Right lobe of liver (tissue), 4 donors: ENCODE data around the gene STXBP5.

Experiments
- CTCF ChIP-seq, 4 donors: fragments of 200-600 bp in 3 of 4; fragments of 450-650 bp in 1 of 4; IDR thresholded peaks; one replicate each; pipeline versions ENCODE4 v1.5.1 to v1.8.0; 2016 to 2022; ENCODE audit warnings: antibody characterized with exemption in 4 of 4, mild to moderate bottlenecking in 2 of 4
- POLR2A ChIP-seq: fragments of 450-650 bp; IDR thresholded peaks from one replicate; pipeline ENCODE4 v1.6.1; 2017; ENCODE audit warnings: antibody characterized with exemption, mild to moderate bottlenecking
- donor health status: DM: no; HTN: no; CAD: no.
- donor health status: DM: no; HTN: no; CAD: no.
- donor health status: DM: no; HTN: yes; CAD: no.

GRCh38 chr6:147274012-147274411, 69.8 kb downstream of the STXBP5 start:
- TF ChIP-seq CTCF (IDR thresholded peaks at IDR 0.05) (no peak), POLR2A (no peak)
